Posterior vena cava (tissue), 2 donors: ENCODE measurements around the gene ATP6V0A4. TPM values are rescaled to one million over a fixed set of nuclear protein-coding genes. Genes with fewer than 3 reads are reported as not detected.
"Not testable (repeated sequence)": the region's sequence is repeated elsewhere in the genome, so short reads cannot be mapped to it uniquely, and the experiment has no call there.

Source experiments
- DNase-seq: peaks from one replicate; pipeline ENCODE4 v3.0.0-alpha.2; 2020; ENCODE audit warnings: low spot score
- intact Hi-C, 2 donors: fragments of 100-400 bp; cut with DNase I; formaldehyde crosslinking; loops; one replicate each; pipeline versions ENCODE4 v1.14.1 to v1.14.2; 2022 to 2023
- total RNA-seq, 2 donors: library from RNA; stranded (reverse); fragmentation: NEBNext Ultra II Directional; extraction: Animal tissue kit (Norgen Biotek cat#: 25700); gene quantifications; one replicate each; pipeline ENCODE4 v1.2.1, GENCODE V29; 2021
- donor health status: DM: yes; HTN: yes; CAD: no.
- donor health status: DM: yes; HTN: yes; CAD: no.

Gene ATP6V0A4
- total RNA-seq, 2 donors from 2014 or later, result not detected

DNA sequence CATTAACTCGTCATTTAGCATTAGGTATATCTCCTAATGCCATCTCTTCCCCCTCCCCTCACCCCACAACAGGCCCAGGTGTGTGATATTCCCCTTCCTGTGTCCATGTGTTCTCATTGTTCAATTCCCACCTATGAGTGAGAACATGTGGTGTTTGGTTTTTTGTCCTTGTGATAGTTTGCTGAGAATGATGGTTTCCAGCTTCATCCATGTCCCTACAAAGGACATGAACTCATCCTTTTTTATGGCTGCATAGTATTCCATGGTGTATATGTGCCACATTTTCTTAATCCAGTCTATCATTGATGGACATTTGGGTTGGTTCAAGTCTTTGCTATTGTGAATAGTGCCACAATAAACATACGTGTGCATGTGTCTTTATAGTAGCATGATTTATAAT is 13.3 kb upstream of the ATP6V0A4 start:
- DNase-seq, intact Hi-C loops: not testable (repeated sequence)

DNA sequence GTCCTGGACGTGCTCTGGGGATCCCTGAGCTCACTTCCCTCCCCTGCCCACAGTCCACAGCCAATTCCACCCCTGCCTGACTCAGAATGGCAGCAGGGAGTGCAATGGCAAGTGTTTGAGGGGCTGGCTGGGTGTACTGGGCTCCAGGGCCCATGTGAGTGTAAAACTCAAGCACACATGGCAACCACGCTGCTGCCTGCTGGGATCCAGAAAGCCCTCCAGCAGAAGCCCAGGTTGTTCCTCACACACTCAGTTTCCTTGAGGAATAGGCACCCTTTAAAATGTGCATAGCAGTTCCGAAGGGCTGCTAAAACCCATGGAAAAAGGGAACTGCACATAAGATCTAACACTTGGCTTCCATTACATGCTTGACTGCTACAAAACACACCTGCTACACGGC is 11.3 kb upstream of the ATP6V0A4 start:
- intact Hi-C loops, result no loop called here
- DNase-seq, result no peak

DNA sequence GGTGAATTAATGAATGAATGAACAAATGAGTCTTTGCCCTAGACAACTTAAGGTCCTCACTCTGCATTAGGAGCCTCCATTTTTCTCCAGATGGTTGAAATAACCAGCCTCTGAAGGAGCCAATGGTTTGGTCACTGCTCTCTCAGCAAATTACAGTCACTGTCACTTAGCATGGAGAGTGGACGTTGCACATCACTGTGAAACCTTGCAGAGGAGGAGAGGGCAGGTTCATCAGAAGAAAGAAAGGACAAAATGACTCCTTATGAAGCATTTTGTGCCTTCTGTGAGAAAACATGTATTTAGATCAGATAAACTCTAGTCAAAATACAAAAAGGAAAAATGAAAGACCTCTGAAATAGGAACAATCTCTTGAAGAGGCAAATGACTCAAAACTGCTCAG is 6.6 kb upstream of the ATP6V0A4 start:
- intact Hi-C loops, result no loop called here
- no peak for DNase-seq

DNA sequence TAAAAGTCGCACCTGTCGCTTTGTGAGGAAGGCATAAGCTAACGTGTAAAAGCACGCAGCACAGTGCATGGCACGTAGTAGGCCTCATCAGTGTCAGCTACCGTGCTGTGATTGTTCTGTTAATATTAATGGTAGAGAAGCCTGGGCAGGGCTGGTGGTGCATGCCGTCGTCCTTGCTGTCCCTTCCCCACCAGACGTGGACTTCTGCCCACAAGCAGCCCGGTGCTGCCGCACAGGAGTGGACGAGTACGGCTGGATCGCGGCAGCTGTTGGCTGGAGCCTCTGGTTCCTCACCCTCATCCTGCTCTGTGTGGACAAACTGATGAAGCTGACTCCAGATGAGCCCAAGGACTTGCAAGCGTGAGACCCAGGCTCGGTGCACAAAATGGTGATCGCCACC is 4.7 kb upstream of the ATP6V0A4 start:
- DNase-seq, result no peak
- intact Hi-C loops, result no loop called here

DNA sequence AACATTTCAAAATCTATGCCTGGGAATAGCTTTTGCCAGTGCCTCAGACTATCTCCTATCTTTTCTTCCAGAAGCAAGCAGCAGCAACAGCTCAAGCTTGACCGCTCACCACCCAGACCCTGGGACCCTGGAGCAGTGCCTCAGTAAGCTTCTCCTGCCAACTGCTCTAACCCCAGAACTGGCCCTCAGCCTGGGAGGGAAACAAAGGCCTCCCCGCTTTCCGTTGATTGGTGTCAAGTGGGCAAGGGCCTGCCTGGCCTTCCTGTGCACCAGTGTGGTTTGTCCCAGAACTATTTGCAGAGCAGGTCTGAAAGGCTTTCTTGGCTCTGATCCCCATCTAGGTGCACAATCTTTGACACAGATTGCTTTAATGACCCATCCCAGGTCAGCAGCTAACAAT is 3.3 kb upstream of the ATP6V0A4 start:
- intact Hi-C loops, result no loop called here
- no peak for DNase-seq

DNA sequence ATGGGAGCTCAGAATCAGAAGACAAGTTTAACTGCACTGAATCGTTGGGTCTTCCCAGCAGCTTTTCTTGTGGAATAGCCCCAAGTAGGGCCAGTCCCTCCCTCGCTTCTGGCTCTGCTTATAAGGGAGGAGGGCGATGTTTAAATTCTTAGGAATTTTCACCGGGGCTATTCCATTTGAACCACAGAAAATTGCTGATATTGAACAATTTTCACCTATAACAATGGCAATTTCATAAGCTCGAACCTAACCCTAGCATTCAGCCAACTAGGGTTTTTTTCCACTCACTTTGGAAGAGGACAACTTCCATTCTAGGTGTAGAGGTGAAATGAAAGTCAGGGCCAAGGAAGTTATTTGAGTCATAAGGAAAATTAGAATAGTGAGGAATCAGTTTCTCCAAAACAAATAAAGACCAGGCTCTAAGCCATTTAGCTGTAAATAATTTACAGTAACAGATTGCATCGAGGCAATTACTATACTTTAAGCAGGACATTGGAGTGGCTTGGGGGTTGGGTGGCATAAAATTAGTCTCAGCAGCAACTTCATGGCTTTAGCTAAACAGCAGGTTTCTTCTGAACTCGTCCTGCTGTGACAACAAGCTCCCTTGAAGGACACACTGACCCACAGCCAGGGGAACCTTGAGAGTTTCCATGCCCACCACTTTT is 1.5 kb upstream of the ATP6V0A4 start:
- no peak for DNase-seq
- intact Hi-C loops, result no loop called here

DNA sequence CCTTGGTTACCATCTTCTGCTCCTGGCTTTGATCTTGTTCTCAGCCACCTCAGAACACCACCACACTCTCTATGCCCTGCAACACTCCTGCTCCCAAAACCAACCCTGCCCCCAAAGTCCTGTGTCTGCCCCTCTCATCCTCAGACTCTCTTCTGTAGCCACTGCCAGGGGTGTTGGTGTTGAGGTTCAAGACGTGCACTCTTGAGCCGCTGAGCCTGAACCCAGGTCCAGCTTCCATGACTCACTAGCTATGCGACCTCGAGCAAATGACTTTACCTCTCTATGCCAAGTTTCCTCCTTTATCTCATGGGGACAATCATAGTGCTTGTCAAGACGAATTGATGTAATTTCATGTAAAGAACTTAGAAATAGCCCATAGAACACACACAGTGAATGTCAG is 840 bp upstream of the ATP6V0A4 start:
- intact Hi-C loops, result no loop called here
- no peak for DNase-seq

DNA sequence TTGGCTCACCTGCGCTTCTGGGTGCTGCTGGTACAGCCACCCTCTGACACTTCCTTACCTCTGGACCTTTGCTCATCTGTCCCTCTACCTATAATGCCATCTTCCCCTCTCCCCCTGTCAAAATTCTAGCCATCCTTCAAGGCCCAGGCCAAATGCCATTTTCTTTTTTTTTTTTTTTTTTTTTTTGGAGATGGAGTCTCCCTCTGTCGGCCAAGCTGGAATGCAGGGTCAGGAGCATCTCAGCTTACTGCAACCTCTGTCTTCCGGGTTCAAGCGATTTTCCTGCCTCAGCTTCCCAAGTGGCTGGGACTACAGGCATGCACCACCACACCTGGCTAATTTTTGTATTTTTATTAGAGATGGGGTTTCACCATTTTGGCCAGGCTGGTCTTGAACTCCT is 950 bp downstream of the ATP6V0A4 start:
- intact Hi-C loops, result not testable (repeated sequence)

DNA sequence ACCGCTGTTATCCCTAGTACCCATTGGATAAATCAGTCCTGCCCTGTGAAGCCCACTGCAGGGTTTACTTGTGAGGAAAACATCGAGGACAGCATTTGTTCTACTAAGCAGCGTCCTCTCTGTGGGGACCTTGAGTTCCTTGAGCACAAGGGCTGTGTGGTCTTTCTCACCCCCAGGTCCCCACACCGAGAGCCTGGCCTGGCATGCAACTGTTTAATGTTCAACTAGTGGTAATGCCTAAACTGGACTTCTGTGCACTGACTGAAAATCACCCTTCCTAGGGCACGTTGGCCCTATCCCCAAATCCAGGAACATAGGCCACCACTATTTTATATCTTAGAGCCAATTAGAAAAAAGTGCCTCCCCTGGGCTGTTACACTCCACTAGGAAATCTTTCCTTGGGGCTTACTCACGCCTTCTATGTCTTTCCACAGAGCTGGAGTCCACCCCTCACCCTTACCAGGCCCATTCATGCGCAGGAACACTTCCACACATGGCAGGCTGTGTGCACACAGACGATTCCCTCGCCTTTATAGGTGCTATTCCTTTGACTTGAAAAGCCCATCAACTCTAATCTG is 1.9 kb downstream of the ATP6V0A4 start:
- intact Hi-C loops, result no loop called here
- DNase-seq, result no peak

More for the DNA sequence above, 950 bp downstream of the ATP6V0A4 start:
- not testable (repeated sequence) for DNase-seq

DNA sequence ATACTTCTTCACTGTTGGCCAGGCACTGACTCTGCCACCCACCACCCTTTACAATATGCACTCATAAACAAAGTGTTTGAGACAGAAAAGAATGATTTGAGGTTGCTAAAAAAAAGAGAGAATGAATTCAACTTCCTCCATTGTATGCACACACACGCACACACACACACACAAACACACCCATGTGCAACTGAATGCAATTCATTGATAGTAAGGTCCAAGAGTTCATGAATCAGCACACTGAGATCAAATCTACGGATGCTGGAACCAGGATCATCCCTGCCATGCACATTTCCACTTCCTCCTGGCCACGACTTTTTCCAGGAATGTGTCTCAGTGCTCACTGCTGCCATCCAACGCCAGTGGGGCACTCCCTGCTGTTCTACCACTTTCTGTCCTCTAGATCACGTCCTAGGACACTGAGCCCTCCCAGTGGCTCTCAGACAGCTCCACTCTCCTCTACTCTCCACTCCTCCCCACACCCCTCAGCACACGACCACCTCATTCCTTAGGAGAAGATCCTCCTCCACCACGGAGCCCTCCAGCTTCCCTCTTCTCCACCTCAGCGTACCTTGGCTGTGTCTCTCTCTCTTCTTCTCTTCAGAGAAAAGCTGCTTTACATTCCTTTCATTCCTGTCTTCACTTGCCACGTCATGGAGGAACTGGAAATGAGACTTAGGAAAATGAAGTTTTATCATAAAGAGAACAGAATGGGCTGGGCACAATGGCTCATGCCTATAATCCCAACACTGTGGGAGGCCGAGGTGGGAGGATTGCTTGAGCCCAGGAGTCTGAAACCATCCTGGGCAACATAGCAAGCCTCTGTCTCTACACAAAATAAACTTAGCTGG is 12.2 kb downstream of the ATP6V0A4 start:
- no peak for DNase-seq
- intact Hi-C loops, result no loop called here

DNA sequence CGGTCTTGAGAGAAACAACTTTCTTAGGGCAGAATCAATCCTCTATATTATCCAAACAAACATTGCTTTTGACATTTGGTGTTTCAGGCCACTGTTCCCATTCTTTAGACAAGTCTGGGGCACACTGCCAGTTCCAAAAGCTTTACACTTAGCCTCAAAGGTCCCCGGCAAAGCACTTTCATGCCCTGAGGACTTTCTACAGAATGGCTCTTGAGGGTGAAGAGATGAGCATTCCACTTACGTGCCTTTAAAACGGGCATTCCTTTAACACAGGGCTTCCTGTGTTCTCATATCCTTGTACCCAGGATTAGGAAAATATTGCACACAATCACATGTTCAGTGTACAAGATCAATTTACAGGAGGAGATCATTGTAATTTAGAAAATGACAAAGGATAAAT is 13.3 kb downstream of the ATP6V0A4 start:
- intact Hi-C loops, result no loop called here
- no peak for DNase-seq

DNA sequence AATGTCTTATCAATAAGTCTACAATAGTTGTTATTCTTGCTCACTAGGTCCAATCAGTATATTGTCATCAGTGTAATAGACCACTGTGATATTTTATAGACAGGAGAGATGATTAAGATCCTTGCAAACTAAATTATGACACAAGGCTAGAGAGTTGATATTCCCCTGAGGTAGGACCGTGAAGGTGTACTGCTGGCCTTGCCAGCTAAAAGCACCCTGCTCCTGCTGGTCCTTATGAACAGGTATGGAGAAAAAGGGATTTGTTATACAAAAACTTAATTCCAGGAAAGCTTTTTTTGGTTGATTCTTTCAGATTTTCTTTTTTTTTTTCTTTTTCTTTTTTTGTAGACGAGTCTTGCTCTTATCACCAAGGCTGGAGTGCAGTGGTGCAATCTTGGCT is 17.0 kb downstream of the ATP6V0A4 start:
- intact Hi-C loops, result no loop called here
- no peak for DNase-seq

DNA sequence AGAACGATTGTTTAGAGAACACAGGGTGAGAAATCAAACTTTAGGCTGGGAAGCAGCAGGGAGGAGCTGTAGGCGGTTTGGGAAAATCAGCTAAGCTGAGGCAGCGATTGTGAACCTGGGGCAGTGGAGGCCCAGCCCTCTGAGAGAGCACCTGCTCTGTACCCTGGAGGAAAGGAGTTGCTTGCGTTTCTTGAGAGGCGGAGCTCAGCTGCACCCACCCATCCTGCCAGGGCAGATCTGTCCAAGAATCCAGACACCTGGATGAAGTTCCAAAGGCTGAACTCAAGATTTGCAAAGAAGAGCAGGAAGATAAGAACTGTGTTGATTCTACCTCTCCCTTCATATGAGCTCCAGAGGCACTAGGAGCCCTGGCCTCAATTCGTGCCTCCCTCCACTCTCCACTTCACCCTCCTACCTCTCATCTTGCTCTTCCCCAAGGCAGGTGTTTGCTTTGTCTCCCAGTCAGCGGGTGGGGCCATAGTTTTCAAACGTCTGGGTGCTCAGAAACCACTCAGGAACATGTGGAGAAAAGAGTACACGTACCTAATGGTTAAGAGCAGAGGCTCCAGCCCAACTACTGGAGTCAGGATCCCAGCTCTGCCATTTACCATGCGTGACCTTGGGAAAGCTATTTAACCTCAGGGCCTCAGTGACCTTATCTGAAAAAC is 21.7 kb downstream of the ATP6V0A4 start:
- intact Hi-C loops, result no loop called here

DNA sequence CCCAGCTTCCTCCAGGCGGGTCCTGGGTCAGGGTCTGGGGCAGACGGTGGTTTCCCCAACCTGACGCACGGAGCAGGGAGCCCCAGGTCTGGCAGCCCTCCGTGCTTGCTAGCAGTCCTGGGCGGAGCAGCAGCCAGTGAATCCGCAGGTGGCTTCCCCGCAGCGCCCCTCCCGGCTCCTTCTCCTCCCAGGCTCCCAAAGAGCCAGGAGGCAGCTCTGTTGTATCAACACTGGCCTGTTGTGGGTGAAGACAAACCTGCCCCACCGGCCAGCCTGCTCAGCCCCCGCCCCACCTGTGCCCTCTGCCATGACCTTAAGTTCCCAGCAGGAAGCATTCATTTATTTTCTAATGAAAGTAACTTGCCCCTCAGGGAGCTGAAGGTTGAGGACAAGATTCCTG is 24.2 kb downstream of the ATP6V0A4 start:
- no peak for DNase-seq
- intact Hi-C loops, result no loop called here

More for the DNA sequence above, 21.7 kb downstream of the ATP6V0A4 start:
- no peak for DNase-seq

DNA sequence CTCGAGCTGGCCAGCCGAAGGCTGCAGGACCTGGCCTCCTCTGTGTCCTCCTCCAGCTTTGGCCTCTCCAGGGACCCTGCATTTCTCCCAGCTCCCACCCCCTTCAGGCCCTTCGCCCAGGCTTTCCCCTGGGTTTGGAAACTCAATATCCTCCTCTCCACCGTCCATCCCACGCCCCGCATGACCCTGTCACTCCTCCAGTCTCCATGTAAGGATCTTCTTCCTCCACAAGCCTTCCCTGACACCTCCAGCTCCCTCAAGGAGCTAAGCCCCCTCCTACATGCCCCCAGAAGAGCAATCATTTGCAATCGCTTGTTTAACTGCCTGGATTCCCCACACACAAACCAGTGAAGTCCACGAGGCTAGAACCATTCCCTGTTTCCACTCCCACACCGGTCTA is 24.8 kb downstream of the ATP6V0A4 start:
- no peak for DNase-seq
- intact Hi-C loops, result no loop called here

DNA sequence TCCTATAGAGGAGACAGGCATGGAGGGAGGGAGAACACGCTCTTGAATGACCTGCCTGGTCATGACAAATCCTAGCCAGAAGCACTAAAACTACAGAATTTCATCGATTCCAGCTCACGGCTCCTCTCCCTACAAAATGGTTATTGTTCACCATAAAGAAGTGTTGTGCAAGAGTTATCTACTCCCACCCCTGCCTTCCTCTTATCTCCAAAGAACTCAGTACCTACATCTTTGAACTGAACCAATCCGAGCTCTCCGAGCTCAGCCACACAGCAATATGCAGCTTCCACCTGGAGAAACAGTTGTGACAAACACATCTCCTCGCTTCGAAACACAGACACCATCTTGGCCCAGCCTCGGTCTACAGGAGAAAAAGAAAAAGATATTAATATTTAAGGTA is 27.1 kb downstream of the ATP6V0A4 start:
- DNase-seq, result no peak
- intact Hi-C loops, result no loop called here

DNA sequence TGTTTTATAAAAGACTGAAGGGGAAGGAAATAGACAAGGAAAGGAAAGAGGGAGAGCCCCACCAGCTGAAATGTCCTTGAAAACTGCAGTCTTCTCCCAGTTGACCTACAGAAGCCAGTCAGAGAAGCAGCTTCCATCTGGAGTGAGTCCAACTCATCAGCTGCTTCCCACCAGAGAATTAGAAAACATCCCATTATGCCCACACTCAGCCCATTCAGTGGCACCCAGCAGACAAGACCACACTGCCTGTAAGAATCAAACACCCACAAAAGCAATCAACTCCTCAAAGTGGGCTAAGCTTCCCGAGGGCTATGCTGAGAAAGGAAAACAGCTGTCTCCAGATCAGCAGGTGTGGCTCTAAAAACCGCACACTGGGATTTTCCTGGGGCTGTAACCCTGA is 29.8 kb downstream of the ATP6V0A4 start:
- no peak for DNase-seq

DNA sequence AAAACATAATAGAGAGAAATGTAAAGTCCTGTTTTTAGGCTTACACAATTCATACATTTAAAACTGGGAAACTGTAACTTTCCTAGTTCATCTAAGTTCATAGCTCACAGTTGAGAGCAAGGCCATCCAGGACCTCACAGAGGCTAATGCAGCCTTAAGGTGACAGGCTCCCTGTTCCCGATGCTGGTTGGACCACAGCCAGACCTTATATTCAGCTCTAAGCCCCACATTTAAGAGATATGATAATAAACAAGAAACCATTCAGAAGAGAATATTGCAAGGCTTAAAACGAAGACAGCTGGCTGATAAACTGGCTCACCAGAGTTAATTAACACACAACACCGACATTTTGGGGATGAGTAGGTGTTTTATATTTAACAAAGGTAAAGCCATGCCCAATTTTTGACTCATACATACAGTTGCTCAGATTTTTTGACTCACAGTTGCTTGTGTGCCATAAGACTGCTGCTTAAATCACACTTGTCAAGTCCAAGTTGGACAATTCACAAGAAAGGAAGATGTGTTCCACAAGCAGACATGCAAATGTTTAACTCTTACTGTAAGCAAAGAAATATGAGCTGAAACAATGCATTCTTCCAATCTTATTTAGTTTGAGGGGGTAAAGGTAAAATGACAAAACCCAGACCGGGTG is 41.3 kb downstream of the ATP6V0A4 start:
- intact Hi-C loops, result no loop called here
- DNase-seq, result no peak

More for the DNA sequence above, 29.8 kb downstream of the ATP6V0A4 start:
- intact Hi-C loops, result no loop called here

DNA sequence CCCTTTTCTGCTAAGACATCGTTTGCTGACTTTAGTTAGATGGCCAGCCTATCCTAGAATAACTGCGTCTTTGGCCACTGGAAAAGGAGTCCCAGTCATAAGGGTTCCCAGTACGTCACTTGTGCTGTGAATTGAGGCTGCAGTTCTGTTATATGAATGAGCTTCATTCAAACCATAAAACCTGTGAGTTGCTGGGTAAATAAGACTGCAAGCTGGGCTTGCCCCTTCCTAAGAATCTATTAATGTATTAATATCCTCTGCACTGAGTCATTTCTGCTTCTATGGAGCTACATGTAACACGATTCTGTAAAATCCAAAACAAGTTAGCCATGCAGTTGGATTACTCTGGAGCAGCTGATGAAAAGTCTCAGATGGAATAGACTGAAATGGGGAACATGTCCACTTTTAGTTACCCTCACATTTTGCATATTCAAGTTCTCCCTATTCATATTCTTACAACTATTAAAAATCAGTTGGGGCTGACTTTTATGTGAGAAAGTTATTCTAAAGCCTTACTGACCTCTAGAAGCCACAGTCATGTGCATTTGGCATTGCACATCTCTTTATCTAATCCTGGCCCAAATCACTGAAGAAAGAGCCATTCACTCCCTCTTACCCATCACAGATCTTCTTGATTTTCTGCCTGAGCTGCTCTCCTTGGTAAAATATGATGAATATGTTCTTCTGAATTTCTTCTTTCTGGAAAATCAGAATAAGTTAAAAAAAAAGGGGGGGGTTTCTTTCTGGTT is 42.0 kb downstream of the ATP6V0A4 start:
- DNase-seq, result no peak
- intact Hi-C loops, result no loop called here
